Activated CD4-positive, alpha-beta T cell treated with anti-CD3 and anti-CD28 coated beads for 4 hours (primary cell): ENCODE results near the gene KRT28.
A peak's percentile ranks its signal among the peaks of the same experiment; 100 is the strongest.
"Not testable (repeated sequence)": the region's sequence is repeated elsewhere in the genome, so short reads cannot be mapped to it uniquely, and the experiment has no call there.

ENCODE experiments used
- DNase-seq, 2 donors: peaks; one replicate each; pipeline ENCODE4 v3.0.0-alpha.2; 2020

KRT28 gene

DNA sequence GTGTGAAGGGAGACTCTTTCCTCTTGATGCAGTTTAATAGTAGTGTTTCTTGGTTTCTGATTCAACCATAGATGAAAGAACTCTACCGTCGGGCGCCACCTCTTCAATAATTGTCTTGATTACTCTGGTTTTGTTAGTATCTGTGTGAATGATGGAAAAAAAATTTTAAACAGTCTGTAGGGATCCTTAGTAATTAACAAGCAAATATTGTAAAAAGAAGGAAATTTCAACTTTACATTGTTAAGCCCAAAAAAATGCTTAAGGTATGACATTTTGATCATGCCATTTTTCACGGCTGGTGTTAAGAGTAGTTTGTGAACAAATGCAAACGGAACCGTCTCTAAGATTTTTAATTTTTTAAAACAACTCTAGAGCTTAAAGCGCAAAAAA is 18.6 kb upstream of the KRT28 start:
- DNase-seq, result no peak

DNA sequence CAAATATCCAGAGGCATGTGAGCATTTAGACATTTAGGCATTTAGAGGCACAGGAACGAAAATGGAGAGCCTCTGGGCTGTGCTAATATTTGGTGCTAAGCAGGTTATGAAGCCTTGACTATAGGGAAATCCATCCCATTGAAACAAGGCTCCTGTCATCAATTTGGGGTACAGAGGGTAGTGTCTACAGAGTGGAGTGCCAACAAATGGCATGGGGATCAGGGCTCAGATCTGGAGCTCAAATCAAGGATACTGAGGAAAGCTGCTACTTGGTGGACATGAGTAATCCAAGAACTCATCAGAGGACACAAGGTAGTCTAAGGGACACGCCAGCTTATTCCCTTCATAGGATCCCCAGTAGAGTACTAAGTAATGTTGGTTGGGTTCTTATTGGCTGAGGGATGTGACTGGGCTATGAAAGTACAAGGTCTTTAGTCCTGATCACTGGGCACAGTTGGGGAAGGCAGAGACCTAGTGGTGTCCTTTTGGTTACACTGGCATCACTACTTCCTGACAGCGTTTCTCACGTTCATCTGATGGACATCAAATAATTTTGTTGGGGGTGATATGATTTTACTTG is 17.4 kb upstream of the KRT28 start:
- DNase-seq, result no peak

DNA sequence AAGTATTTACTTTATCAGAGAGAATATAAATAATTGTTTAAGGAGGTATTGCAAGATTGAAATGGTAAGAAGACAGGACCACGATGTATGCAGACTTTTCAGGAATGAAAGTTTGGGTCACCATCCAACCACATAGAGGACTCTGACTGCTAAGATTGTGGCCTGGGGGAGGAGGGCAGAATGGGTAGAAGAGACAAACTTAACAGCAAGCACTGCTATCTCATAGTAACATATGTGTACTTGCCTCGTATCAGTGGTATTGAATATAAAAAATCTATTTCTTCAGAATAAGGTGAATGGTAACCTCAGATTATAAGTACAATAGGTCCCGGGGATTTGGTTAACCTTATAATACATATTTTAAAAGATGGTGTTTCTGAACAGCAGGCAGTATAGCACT is 16.8 kb upstream of the KRT28 start:
- DNase-seq, result no peak

DNA sequence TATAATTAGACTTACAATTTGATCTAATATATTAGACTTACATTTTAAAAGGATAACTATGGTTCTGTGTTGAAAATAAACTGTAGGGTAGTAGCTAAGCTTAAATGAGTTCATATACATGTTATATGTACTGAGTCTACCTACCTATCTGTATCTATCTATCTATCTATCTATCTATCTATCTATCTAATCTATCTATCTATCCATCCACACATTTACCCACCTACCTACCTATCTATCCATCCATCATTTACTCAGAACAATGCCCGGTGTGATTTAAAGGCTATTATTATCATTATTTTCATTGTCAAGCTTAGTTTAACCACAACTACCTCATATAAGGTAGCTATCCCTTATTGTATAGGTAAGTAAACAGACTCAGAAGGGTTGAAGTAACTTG is 15.6 kb upstream of the KRT28 start:
- no peak for DNase-seq

DNA sequence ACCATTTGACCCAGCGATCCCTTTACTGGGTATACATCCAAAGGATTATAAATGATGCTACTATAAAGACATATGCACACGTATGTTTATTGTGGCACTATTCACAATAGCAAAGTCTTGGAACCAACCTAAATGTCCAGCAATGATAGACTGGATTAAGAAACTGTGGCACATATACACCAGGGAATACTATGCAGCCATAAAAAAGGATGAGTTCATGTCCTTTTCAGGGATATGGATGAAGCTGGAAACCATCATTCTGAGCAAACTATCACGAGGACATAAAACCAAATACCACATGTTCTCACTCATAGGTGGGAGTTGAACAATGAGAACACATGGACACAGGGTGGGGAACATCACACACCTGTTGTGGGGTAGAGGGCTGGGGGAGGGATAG is 14.9 kb upstream of the KRT28 start:
- DNase-seq, result not testable (repeated sequence)

DNA sequence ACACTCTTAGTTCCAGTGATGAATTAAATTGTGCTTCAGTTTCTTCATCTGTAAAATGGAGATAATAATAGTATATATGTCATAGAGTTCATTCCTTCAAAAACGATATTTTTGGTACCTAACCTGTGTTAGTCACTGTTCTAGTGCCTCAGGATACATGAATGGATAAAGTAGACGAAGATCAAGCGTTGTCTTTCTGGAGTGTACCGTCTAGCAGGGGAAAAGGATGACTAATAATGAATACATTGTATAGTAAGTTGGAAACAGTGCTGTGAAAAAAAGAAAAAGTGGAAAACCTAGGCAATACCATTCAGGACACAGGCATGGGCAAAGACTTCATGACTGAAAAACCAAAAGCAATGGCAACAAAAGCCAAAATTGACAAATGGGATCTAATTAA is 14.0 kb upstream of the KRT28 start:
- no peak for DNase-seq

DNA sequence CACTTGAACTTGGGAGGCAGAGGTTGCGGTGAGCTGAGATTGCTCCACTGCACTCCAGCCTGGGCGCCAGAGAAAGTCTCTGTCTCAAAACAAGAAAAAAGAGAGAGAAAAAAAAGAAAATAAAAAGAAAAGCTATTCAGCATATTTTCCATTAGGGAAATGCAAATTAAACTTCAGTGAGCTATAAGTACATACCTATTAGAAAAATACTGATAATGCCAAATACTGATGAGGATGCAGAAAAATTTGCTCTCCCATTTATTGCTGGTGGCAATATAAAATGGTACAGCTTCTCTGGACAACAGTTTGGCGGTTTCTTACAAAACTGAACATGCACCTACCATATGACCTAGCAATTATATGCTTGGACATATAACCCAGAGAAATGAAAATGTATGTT is 12.9 kb upstream of the KRT28 start:
- DNase-seq, result no peak

DNA sequence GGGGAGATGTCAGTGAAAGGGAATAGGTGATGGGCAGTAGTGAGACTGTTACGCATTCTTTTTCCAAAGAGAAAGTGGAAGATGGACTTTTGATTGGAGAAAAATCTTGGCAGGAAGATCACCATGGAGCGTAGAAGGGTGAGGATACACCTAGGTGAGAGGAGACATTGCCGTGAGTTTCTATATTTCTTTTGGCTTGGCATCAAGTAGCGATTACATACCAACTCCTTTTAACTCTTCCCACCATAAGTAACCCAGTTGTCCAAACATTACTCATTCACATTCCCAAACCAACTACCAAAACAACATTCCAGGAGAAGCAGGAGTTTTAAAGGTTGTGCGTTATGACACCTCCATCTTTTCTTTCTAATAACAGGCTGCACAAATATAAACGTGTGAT is 10.7 kb upstream of the KRT28 start:
- DNase-seq, result no peak

DNA sequence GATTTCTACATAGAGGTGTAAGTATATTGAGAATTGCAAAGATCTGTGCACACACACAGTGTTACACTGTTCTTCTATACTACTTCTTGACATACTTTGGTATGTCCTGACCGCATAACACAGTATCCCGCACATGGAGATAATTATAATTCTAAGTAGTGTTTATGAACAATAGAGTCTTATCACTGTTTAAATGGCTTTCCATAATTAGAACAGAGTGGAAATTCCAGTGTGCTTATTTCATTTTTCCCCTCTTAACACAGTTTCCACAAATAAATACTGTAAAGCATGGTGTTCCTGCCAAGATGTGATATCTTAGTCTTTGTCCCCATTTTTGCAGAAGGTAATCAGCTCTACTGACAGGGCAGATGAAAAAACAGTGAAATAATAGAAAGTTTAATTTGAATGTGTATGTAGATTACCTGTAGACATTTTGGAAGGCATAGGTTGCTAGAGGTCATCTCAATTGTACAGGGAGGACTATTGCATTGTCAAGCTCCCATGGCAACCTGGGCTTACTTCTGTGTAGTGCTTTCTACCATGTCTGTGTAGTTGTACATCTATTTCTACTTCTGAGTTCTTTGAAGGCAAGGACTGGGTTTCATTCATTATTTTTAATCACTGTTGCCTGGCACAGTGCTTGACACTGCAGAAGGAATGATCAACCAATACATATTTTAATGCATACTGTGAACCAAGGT is 10.1 kb upstream of the KRT28 start:
- no peak for DNase-seq

DNA sequence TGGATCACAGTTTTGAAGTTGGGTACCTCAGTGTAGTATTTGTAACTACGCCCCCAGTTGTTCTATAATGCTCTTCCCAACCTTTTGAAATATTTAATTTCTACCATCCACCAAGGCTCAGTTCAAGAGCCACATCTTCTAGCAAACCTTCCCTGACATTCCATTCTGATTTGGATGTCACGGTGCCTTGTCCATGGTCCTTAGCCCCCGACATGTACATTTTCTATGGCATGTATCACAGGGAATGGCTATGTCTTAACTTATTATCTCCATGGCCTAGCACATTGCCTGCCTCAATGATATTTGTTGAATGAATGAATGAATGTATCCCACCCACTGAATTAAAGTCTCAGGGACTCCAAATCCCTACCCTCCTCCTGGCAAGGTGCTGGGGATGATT is 6.4 kb upstream of the KRT28 start:
- no peak for DNase-seq

DNA sequence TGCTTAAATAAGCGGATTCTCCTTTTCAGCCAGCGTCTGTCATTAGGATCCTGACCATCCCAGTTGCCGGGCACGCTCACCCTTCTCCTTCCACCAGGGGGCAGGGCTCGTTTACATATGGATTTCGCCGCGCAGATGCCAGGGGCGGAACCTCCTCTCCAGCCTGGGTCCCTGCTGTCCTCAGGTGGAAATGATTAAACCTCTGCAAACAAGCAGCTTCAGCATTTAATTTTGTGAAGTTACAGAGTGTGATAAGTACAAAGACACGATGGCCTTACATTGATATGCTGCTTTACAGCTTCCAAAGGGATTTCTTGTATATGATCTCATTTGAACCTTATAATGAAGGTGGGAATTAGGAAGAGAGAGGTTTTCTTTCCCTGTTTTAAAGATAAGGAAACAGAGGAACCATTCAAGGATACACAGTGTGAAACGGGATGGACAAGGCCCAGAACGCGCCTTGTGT is 3.9 kb upstream of the KRT28 start:
- DNase-seq, result peak; percentile 70 to 76

DNA sequence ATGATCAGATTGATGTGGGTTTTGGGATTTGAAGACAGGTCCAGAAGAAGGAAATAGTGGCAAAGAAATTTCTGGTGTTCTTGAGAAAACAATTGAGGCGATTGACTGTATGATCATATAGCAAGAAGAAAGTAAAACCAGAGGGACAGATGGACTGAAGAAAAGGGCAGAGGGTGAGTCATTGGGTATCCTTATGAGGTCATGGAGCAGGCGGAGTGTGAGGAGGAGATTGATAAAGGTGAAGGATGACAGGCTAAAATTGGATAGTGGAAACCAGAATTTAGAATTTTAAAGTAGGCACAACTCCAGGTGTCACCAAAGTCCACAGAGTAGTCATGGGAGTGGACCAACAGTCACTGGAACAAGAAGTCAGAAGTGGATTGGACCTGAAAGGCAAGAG is 1.4 kb upstream of the KRT28 start:
- no peak for DNase-seq

DNA sequence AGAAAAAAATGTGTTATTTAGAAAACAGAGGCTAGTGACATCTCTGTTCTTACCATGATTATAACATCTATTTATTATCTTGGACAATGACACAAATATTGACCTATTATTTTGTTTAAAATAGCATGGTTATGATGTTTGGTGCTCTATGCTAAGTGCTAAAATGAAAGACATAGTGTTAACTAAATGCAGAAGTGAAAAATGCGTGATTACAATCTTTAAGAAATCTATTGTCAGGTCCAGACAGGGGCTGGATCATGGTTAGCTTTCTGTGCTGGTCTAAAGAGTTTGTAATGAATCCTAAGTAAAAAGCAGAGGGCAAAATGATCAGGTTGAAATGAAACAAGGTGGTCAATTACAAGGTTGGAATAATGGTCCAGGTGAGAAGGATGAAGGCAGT is 622 bp upstream of the KRT28 start:
- DNase-seq, result no peak

DNA sequence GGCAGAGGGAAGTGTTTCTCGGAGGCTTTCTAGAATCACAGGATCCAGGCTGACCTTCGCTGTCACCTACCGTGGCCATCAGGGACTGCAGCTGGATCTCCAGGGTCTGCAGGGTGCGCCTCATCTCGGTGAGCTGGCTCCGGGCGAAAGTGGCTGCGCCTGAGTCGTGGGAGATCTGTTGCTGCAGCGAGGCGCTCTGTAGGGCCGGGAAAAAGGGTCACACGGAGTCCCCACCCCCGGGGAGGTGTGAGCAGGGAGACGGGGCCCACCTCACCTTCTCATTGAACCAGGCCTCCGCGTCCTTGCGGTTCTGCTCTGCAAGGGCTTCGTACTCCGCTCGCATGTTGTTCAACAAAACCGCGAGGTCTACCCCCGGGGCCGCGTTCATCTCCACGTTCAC is 2.9 kb downstream of the KRT28 start:
- no peak for DNase-seq

DNA sequence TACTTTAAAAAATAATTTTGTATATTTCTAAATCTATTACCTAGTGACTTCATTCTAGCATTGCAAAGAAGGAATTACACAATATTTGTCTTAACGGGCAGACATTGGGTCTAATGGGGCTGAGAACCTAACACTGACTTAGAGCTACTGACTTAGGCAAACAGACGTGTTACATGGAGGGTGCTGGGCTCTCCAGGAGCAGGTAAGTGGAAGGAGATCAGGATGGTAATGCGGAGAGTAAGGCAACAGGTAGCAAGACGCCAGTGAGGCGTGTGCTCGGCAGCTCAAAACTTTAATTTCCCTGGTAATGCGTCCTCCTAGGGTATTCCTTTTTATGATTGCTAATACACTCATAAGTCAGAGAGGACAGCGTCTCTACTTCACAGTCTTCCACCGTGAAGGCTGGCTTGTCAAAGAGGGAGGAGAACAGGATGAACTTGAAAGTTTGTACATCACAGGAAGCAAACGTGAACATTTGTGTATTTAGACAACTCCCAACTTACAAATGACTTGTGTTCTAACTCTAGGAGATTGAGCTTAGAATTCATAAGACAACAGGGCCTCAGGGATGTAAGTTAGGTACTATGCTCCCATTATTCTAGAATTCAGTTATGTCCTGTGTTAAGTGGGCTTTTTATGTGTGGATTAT is 4.6 kb downstream of the KRT28 start:
- no peak for DNase-seq

DNA sequence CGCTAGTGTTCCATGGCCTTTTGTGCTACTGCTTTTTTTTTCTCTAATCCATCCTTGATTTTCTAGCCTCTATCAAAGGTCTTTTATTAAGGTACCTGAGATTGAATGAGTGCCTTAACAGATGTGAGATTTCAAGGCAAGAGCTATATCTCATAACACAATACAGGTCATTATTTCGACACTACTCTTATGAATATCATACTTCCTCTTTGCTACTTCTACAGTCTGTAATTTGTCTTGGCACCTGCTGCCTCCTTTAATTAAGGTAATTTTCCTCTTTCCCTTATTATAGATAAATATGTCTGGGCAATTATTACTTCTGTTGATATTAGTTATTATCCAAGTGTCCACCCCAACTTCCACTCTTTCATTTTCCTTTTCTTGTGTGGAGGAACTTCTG is 5.3 kb downstream of the KRT28 start:
- no peak for DNase-seq

DNA sequence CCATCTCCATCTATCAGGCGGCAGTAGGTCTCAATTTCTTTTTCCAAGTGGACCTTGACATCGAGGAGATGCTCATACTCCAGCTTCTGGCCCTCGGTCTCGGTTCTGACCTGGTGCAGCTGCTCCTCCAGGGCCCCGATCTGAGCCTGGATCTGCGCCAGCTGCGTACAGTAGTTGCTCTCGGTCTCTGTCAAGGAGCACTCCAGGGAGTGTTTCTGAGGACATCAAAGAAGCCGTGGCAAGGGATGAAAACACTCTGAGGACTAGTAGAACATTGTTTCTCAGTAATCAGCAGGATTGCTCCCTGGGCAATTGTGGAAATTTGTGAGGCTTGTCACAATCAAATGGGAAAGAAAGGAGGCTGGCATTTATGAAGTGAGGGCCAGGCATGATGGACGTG is 5.9 kb downstream of the KRT28 start:
- no peak for DNase-seq

DNA sequence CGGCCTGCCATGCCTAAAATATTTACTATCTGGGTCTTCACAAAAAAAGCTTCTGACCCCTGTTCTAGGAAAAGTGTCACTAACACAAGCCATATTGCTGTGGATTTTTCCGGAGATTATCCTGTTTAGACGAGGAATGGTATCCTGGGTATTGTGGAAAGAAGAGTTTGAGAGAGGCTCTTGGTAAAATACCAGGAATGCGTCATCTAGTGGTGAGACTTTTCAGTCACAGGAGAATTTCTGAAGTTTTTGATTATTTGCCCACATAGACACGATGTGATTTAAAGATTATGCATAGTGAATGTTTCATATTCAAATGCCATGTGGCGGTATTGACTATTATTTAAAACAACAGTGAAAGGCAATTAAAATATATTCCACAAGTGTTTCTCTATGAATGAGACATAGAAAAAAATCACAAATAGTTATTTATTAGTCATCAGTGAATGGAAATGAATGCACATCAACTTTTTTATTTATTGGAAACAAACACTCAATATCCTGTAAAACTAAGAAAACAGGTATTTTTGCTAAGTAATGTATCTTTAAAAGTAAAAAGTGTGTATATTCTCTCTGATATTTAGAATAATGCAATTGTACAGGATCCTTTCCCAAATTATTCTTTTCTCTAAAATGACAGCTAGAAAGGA is 7.8 kb downstream of the KRT28 start:
- no peak for DNase-seq

DNA sequence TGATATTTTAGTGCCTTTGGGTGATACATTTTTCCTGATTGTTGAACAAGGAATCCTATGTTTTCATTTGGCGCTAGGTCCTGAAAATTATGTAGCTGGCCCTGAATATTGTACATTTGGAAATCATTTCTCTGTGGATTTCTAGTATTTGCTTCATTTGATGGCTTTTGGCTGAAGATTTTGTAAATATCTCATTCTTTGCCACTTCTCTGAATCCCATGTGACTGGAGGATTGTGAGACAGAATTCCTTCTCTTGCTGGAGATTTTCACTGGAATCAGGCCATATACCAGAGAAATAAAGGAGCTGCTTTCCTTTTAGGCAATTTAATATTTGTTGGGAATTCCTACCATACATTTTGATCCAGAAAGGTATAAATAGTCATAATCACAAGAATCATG is 8.6 kb downstream of the KRT28 start:
- no peak for DNase-seq

DNA sequence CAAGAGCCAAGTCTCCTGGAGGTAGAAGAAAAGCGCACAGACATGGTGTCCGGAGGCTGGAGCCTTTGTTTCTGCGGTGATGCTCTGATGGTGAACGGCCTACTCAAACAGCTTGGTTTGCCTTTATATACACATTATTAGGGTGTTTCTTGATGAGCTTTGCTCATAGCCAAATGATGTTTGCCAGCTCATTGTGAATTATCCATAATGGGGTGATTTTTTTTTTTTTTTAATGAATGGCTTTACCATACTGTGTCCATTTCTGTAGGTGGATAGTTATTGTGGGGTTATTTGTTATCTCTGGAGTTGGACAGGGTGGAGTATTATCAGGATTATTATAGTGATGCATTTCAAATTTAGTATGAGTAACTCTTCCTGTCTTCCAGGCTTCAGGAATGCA is 17.3 kb downstream of the KRT28 start, which contains the start of gene KRT27:
Gene KRT27, minus strand, starts transcription at position 101 of the 400 bp plus-strand sequence. Its CDS starts 57 bp downstream, at position 44.
- no peak for DNase-seq

DNA sequence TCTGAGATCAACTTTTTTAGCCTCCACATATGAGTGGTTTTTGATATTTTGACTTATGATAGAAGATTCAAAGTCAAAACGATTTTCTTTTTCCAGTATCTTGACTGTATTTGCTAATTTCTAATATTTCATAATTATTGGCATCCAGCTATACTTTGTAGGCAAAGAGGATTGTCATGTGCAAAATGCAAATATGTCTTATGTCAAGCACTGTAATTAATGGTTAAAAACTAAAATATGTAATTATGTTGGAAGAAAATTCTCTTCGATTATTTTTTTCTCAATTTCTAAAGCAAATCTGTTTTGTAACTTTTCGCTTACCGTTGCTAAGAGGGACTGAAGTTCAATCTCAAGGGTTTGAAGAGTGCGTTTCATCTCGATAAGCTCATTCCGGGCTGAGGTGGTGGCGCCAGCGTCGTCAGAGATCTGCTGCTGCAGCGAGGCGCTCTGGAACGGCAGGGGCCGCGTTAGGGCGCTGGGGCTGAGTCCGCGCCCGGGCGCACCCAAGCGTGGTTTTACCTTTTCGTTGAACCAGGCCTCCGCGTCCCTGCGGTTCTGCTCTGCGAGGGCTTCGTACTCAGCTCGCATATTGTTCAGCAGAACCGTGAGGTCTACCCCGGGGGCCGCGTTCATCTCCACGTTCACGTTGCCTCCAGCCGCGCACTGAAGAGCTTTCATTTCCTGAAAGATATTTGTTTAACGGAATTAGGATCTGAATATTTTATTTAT is 20.4 kb downstream of the KRT28 start:
- no peak for DNase-seq

DNA sequence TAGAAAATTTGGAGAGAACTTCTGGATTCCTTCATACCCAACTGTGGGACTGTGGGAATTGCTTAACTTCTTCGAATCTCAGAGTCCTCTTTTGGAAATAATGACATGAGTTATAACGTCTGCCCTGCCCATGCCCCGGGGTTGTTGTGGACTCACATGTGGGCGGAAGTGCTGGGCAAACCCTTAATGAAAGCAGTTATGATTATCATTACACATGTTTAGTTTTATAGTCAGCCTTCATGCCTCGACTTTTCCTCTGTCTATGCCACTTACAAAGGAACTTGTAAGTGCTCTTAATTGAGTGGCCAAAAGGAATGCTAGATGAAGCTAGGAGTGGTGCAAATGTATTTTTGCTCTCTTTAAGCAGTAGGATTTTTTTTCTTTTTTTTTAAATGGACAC is 21.3 kb downstream of the KRT28 start:
- DNase-seq, result no peak

DNA sequence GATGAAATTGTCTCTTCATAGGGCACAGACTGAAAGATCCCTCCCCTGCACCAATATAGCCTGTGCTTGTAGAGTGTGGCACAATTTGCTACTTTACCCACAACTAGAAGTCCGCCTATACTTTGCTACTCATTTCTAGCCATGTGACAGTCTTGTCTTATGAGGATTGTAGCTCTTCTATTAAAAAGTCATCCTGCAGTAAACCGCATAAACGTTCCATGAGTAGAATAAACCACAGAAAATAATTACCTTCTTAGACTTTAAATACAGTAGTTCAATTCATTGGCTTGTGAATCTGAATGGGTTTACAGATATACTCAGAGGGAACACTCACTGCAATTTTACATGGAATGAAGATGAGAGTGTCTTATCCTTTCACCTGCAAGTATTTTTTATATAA is 21.8 kb downstream of the KRT28 start:
- no peak for DNase-seq
